HCT116 (cell line): ENCODE data around the gene RAB26. TPM values are rescaled to one million over a fixed set of nuclear protein-coding genes. Genes with fewer than 3 reads are reported as not detected.

ENCODE experiments used
- ATAC-seq: fragments of 200-7000 bp; cut with Tn5 transposase; 2 replicates; pipeline ENCODE4 v1.9.1; 2020; ENCODE audit warnings: mild to moderate bottlenecking, moderate library complexity
- BruUV-seq: library from RNA; stranded (reverse); fragments of 400-500 nt; replicated peaks from 2 replicates; lab custom pipeline; 2021; lab: Mats Ljungman, UMichigan
- CTCF ChIA-PET: fragments of 300-600 bp; sonication (Branson Sonifier 250); formaldehyde crosslinking; loops from one replicate; lab custom pipeline; 2021; ENCODE audit warnings: antibody characterized with exemption; lab: Charles Lee
- POLR2A ChIA-PET: fragments of 300-600, 350-600 bp; sonication (Branson Sonifier 250); formaldehyde crosslinking; loops from one replicate; lab custom pipeline; 2021; ENCODE audit warnings: antibody characterized with exemption; lab: Charles Lee
- RAD21 ChIA-PET, 2 experiments: fragments of 300-600 bp; sonication (Branson Sonifier 250); formaldehyde crosslinking; loops; one replicate each; lab custom pipeline; 2023; ENCODE audit warnings: low total read pairs in 2 of 2; ENCODE audit not compliant: uncharacterized antibody in 2 of 2, unreplicated experiment in 2 of 2, low non-redundant PET in 1 of 2; lab: Charles Lee
- DNase-seq: peaks from one replicate; pipeline ENCODE4 v3.0.0-alpha.2; 2010; ENCODE audit warnings: low read depth, low spot score
- H2AFZ ChIP-seq: fragments of 200-600 bp; shearing (Covaris generic), sonication (generic); 2 replicates; pipeline ENCODE4 v1.6.1; 2017; ENCODE audit warnings: low read depth, mixed run types, mixed read lengths, antibody characterized with exemption, low read length; ENCODE audit not compliant: poor library complexity, severe bottlenecking
- H3K27ac ChIP-seq: 2 replicates; pipeline ENCODE4 v1.5.1; 2012; ENCODE audit warnings: low read depth, low read length
- H3K27me3 ChIP-seq: fragments of 200-600 bp; sonication (generic); 2 replicates; pipeline ENCODE4 v1.6.1; 2016; ENCODE audit warnings: mixed run types, low read length, mixed read lengths; ENCODE audit not compliant: insufficient read depth
- H3K36me3 ChIP-seq, 2 experiments: fragments of 200-500 bp in 1 of 2; fragments of 200-600 bp in 1 of 2; sonication (Bioruptor generic) in 1 of 2; sonication (generic) in 1 of 2; 2 replicates each; pipeline versions ENCODE4 v1.5.1 to v1.6.1; 2014 to 2016; ENCODE audit warnings: low read length in 2 of 2, inconsistent platforms in 1 of 2, mixed read lengths in 1 of 2, mixed run types in 1 of 2; ENCODE audit not compliant: insufficient read depth in 2 of 2, control insufficient read depth in 1 of 2
- H3K4me1 ChIP-seq, 2 experiments: fragments of 200-600 bp in 1 of 2; sonication (generic) in 1 of 2; 2 replicates each; pipeline versions ENCODE4 v1.5.1 to v1.6.1; 2012 to 2017; ENCODE audit warnings: low read length in 2 of 2, inconsistent platforms in 1 of 2, mild to moderate bottlenecking in 1 of 2, mixed read lengths in 1 of 2, mixed run types in 1 of 2, moderate library complexity in 1 of 2; ENCODE audit not compliant: insufficient read depth in 2 of 2, control insufficient read depth in 1 of 2
- H3K4me2 ChIP-seq: fragments of 200-600 bp; sonication (generic); 2 replicates; pipeline ENCODE4 v1.6.1; 2017; ENCODE audit warnings: mixed run types, low read length, mixed read lengths
- H3K4me3 ChIP-seq, 2 experiments: fragments of 200-600 bp in 1 of 2; sonication (generic) in 1 of 2; replicated peaks in 1 of 2; 2 replicates each; pipeline ENCODE4 v1.5.1; 2011 to 2016; ENCODE audit warnings: low read length in 2 of 2, control low read depth in 1 of 2, low read depth in 1 of 2, mild to moderate bottlenecking in 1 of 2, mixed read lengths in 1 of 2, mixed run types in 1 of 2
- H3K79me2 ChIP-seq: fragments of 200-600 bp; sonication (generic); 2 replicates; pipeline ENCODE4 v1.6.1; 2017; ENCODE audit warnings: mild to moderate bottlenecking, mixed run types, low read length, moderate library complexity, mixed read lengths; ENCODE audit not compliant: insufficient read depth
- H3K9ac ChIP-seq: fragments of 200-600 bp; sonication (generic); 2 replicates; pipeline ENCODE4 v1.6.1; 2016; ENCODE audit warnings: low read length, mixed read lengths
- H3K9me2 ChIP-seq: fragments of 200-600 bp; sonication (generic), shearing (Covaris generic); 2 replicates; pipeline ENCODE4 v1.6.1; 2017; ENCODE audit warnings: mixed run types, mild to moderate bottlenecking, moderate library complexity; ENCODE audit not compliant: insufficient read depth
- H3K9me3 ChIP-seq, 2 experiments: fragments of 200-500 bp in 1 of 2; fragments of 200-600 bp in 1 of 2; sonication (Bioruptor generic) in 1 of 2; sonication (generic) in 1 of 2; 2 replicates each; pipeline ENCODE4 v1.6.1; 2014 to 2017; ENCODE audit warnings: low read length in 2 of 2, mixed read lengths in 2 of 2, inconsistent platforms in 1 of 2, low read depth in 1 of 2, mild to moderate bottlenecking in 1 of 2, mixed run types in 1 of 2, moderate library complexity in 1 of 2; ENCODE audit not compliant: control insufficient read depth in 1 of 2, insufficient read depth in 1 of 2
- H4K20me1 ChIP-seq: fragments of 200-600 bp; sonication (generic), shearing (Covaris generic); 2 replicates; pipeline ENCODE4 v1.6.1; 2017; ENCODE audit warnings: mixed run types, mild to moderate bottlenecking, moderate library complexity; ENCODE audit not compliant: insufficient read depth
- EGR1 ChIP-seq: IDR thresholded peaks from 2 replicates; pipeline ENCODE4 v1.6.1; 2012; ENCODE audit warnings: low read depth
- EZH2 ChIP-seq: fragments of 200-600 bp; sonication (generic); IDR thresholded peaks from 2 replicates; pipeline ENCODE4 v1.6.1; 2017; ENCODE audit warnings: antibody characterized with exemption, mixed run types
- EZH2phosphoT487 ChIP-seq: fragments of 200-600 bp; IDR thresholded peaks from 2 replicates; pipeline ENCODE4 v1.6.1; 2018; ENCODE audit warnings: antibody characterized with exemption, borderline replicate concordance
- FOSL1 ChIP-seq: IDR thresholded peaks from 2 replicates; pipeline ENCODE4 v1.6.1; 2012; ENCODE audit warnings: low read depth
- JUND ChIP-seq: IDR thresholded peaks from 2 replicates; pipeline ENCODE4 v1.6.1; 2012
- RAD21 ChIP-seq: IDR thresholded peaks from 2 replicates; pipeline ENCODE4 v1.6.1; 2012; ENCODE audit warnings: low read depth, mild to moderate bottlenecking
- SIN3A ChIP-seq: IDR thresholded peaks from 2 replicates; pipeline ENCODE4 v1.6.1; 2012; ENCODE audit warnings: low read depth
- SP1 ChIP-seq: IDR thresholded peaks from 2 replicates; pipeline ENCODE4 v1.6.1; 2012; ENCODE audit warnings: low read depth
- SRF ChIP-seq: IDR thresholded peaks from 2 replicates; pipeline ENCODE4 v1.6.1; 2012; ENCODE audit warnings: low read depth
- TCF7L2 ChIP-seq: IDR thresholded peaks from 2 replicates; pipeline ENCODE4 v1.7.0; 2011; ENCODE audit warnings: borderline replicate concordance, inconsistent platforms; ENCODE audit not compliant: insufficient read depth, insufficient read length; ENCODE audit errors: extremely low read depth
- ZFX ChIP-seq: fragments of 450-650 bp; IDR thresholded peaks from 2 replicates; pipeline ENCODE4 v1.6.1; 2017
- ZNF274 ChIP-seq: fragments of 200-500 bp; sonication (Bioruptor generic); IDR thresholded peaks from 2 replicates; pipeline ENCODE4 v1.6.1; 2014; ENCODE audit warnings: mild to moderate bottlenecking, low read depth, low read length, inconsistent platforms
- intact Hi-C: fragments of 100-400 bp; cut with micrococcal nuclease; formaldehyde crosslinking; loops from 2 replicates; pipeline ENCODE4 v1.10.0; 2022
- total RNA-seq: library from RNA; stranded (reverse); gene quantifications from one replicate; pipeline ENCODE4 v1.2.1, GENCODE V29; 2021; ENCODE audit not compliant: unreplicated experiment
- TF ChIP-seq, protein P1 (sequence below): IDR thresholded peaks from 2 replicates; pipeline ENCODE4 v1.6.1; 2012
- TF ChIP-seq, protein P2 (sequence below): IDR thresholded peaks from 2 replicates; pipeline ENCODE4 v1.6.1; 2011; ENCODE audit warnings: mild to moderate bottlenecking, low read length, moderate library complexity; ENCODE audit not compliant: insufficient replicate concordance; ENCODE audit errors: extremely low read depth
- TF ChIP-seq, protein P3 (sequence below): IDR thresholded peaks from 2 replicates; pipeline ENCODE4 v1.6.1; 2012; ENCODE audit warnings: low read depth
- TF ChIP-seq, protein P4 (sequence below), 3 experiments: fragments of 200-600 bp in 1 of 3; sonication (generic) in 1 of 3; IDR thresholded peaks in 2 of 3; conservative IDR thresholded peaks in 1 of 3; 2 replicates each; pipeline ENCODE4 v1.5.1; 2012 to 2017; ENCODE audit warnings: low read depth in 2 of 3, low read length in 2 of 3, antibody characterized with exemption in 1 of 3, borderline replicate concordance in 1 of 3, control low read depth in 1 of 3, mild to moderate bottlenecking in 1 of 3, mixed read lengths in 1 of 3, mixed run types in 1 of 3, moderate library complexity in 1 of 3; ENCODE audit not compliant: insufficient read depth in 1 of 3
- TF ChIP-seq, protein P5 (sequence below): IDR thresholded peaks from 2 replicates; pipeline ENCODE4 v1.6.1; 2012

RAB26 gene
- total RNA-seq, 1 experiment from 2014 or later = 44.9 TPM

DNA sequence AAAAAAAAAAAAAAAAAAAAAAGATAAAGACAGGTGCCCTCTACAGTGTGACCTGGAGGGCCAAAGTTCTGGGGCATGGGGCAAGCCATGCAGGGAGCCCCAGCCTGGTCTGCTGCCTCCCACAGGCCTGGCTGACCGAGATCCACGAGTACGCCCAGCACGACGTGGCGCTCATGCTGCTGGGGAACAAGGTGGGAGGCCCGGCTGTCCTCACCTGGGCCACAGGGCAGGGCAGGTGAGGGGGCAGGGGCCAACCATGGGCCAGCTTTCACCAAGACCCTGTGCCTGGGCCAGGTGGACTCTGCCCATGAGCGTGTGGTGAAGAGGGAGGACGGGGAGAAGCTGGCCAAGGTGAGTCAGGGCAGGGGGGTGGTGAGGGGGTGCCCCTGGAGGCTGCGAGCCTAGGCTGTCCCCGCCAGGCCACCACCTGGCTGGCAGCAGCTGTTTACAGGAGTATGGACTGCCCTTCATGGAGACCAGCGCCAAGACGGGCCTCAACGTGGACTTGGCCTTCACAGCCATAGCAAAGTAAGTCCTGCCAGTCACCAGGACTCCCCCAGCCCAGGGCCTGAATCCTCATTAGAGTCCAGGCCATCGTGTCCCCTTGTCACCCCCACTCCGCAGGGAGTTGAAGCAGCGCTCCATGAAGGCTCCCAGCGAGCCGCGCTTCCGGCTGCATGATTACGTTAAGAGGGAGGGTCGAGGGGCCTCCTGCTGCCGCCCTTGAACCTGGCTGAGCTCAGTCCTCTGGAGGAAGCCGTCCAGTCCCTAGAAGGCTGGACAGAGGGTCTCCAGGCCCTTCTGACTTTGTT is 4.5 kb downstream of the RAB26 start:
- Histone ChIP-seq H2AFZ (no peak overlapping the region), H3K9me3 (no peaks in the 10 kb centered on the region), H3K4me1 (peaks cover 53 to 73% of the 10 kb centered on the region in 2 experiments), H3K4me3 (peak overlapping the region; percentile 77 to 98), H3K27ac (peak overlapping the region; percentile 84), H3K9ac (peak overlapping the region; percentile 91), H3K9me2 (no peaks in the 10 kb centered on the region), H3K79me2 (peaks cover 64% of the 10 kb centered on the region), H3K4me2 (peak overlapping the region; percentile 99), H3K36me3 (peaks cover 0 to 28% of the 10 kb centered on the region in 2 experiments; a peak in 2 of 4 replicates), H3K27me3 (no peaks in the 10 kb centered on the region), H4K20me1 (no peaks in the 10 kb centered on the region; the same call in 1 of the 2 replicates)
- POLR2A ChIA-PET = interaction anchor here (0.7 to 3.0 kb wide), 5 partner anchors 9 to 188 kb away, joined by 3 to 19 read pairs (median 6); partner anchors contain the start of genes PKD1 and RPS2
- RAD21 ChIA-PET = no interaction called here
- ATAC-seq = peak; percentile 1; the same call in 1 of the 2 replicates
- no TSS peak for BruUV-seq
- intact Hi-C loops = loop anchor here (5.0 kb wide), 1 partner anchor 69 kb away; the partner anchor contains the start of gene E4F1
- DNase-seq = no peak
- CTCF ChIA-PET = interaction anchor here (1.5 to 3.6 kb wide), 2 partner anchors 13 to 130 kb away, joined by 5 to 24 read pairs; no protein-coding TSS in a partner anchor
- no peak for TF ChIP-seq EGR1
- TF ChIP-seq, protein P1, sequence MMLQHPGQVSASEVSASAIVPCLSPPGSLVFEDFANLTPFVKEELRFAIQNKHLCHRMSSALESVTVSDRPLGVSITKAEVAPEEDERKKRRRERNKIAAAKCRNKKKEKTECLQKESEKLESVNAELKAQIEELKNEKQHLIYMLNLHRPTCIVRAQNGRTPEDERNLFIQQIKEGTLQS = no peak
- no peak for TF ChIP-seq SP1
- TF ChIP-seq, protein P2, sequence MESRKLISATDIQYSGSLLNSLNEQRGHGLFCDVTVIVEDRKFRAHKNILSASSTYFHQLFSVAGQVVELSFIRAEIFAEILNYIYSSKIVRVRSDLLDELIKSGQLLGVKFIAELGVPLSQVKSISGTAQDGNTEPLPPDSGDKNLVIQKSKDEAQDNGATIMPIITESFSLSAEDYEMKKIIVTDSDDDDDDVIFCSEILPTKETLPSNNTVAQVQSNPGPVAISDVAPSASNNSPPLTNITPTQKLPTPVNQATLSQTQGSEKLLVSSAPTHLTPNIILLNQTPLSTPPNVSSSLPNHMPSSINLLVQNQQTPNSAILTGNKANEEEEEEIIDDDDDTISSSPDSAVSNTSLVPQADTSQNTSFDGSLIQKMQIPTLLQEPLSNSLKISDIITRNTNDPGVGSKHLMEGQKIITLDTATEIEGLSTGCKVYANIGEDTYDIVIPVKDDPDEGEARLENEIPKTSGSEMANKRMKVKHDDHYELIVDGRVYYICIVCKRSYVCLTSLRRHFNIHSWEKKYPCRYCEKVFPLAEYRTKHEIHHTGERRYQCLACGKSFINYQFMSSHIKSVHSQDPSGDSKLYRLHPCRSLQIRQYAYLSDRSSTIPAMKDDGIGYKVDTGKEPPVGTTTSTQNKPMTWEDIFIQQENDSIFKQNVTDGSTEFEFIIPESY = no peak
- TF ChIP-seq, protein P3, sequence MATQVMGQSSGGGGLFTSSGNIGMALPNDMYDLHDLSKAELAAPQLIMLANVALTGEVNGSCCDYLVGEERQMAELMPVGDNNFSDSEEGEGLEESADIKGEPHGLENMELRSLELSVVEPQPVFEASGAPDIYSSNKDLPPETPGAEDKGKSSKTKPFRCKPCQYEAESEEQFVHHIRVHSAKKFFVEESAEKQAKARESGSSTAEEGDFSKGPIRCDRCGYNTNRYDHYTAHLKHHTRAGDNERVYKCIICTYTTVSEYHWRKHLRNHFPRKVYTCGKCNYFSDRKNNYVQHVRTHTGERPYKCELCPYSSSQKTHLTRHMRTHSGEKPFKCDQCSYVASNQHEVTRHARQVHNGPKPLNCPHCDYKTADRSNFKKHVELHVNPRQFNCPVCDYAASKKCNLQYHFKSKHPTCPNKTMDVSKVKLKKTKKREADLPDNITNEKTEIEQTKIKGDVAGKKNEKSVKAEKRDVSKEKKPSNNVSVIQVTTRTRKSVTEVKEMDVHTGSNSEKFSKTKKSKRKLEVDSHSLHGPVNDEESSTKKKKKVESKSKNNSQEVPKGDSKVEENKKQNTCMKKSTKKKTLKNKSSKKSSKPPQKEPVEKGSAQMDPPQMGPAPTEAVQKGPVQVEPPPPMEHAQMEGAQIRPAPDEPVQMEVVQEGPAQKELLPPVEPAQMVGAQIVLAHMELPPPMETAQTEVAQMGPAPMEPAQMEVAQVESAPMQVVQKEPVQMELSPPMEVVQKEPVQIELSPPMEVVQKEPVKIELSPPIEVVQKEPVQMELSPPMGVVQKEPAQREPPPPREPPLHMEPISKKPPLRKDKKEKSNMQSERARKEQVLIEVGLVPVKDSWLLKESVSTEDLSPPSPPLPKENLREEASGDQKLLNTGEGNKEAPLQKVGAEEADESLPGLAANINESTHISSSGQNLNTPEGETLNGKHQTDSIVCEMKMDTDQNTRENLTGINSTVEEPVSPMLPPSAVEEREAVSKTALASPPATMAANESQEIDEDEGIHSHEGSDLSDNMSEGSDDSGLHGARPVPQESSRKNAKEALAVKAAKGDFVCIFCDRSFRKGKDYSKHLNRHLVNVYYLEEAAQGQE = no peak
- TF ChIP-seq RAD21 = no peak
- no peak for TF ChIP-seq EZH2
- TF ChIP-seq SIN3A = no peak
- TF ChIP-seq ZNF274 = no peak
- TF ChIP-seq, protein P4, sequence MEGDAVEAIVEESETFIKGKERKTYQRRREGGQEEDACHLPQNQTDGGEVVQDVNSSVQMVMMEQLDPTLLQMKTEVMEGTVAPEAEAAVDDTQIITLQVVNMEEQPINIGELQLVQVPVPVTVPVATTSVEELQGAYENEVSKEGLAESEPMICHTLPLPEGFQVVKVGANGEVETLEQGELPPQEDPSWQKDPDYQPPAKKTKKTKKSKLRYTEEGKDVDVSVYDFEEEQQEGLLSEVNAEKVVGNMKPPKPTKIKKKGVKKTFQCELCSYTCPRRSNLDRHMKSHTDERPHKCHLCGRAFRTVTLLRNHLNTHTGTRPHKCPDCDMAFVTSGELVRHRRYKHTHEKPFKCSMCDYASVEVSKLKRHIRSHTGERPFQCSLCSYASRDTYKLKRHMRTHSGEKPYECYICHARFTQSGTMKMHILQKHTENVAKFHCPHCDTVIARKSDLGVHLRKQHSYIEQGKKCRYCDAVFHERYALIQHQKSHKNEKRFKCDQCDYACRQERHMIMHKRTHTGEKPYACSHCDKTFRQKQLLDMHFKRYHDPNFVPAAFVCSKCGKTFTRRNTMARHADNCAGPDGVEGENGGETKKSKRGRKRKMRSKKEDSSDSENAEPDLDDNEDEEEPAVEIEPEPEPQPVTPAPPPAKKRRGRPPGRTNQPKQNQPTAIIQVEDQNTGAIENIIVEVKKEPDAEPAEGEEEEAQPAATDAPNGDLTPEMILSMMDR (IDR thresholded peaks at IDR 0.05 in 2 of 3, conservative IDR thresholded peaks at IDR 0.05 in 1 of 3; ENCODE audit: borderline replicate concordance in 1 of 3, insufficient read depth in 1 of 3, low read depth in 2 of 3, low read length in 2 of 3) = peak in 2 of 3 experiments; percentile 19 to 22; a peak in 3 of 6 replicates
- no peak for TF ChIP-seq TCF7L2
- TF ChIP-seq, protein P5, sequence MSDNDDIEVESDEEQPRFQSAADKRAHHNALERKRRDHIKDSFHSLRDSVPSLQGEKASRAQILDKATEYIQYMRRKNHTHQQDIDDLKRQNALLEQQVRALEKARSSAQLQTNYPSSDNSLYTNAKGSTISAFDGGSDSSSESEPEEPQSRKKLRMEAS = no peak
- no peak for TF ChIP-seq SRF
- TF ChIP-seq EZH2phosphoT487 = no peak
- TF ChIP-seq JUND = no peak
- TF ChIP-seq FOSL1 = no peak
- TF ChIP-seq ZFX = peak; percentile 35; the same call in 1 of the 2 replicates
